GM18907 (cell line): ENCODE data around the gene SERPINI1.
"Not testable (repeated sequence)": the region's sequence is repeated elsewhere in the genome, so short reads cannot be mapped to it uniquely, and the experiment has no call there.

Source experiments
- ATAC-seq: cut with Tn5 transposase; IDR thresholded peaks from one replicate; pipeline ENCODE4 v1.9.1; 2021; ENCODE audit warnings: mild to moderate bottlenecking, moderate library complexity; ENCODE audit not compliant: unreplicated experiment

The SERPINI1 gene

DNA sequence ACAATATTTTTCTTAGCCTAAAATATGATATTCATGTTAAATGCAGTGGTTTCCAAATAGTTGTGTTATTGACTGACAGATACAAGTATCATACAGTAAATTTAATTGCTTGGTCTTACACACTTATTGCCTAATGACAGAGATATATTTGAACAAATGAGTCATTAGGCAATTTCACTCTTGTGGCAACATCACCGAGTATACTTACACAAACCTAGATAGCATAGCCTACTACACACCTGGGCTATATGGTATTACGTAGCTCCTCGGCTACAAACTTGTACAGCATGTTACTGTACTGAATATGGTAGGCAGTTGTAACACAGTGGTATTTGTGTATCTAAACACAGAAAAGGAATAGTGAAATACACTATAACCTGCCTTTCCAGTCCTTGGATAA, 50.3 kb downstream of the SERPINI1 start:
- no peak for ATAC-seq

- ATAC-seq = no peak
Measured at GRCh38 chr3:167787440-167787839, 51.9 kb downstream of the SERPINI1 start.

- ATAC-seq = no peak
Measured at GRCh38 chr3:167798443-167798842, 62.9 kb downstream of the SERPINI1 start.

DNA sequence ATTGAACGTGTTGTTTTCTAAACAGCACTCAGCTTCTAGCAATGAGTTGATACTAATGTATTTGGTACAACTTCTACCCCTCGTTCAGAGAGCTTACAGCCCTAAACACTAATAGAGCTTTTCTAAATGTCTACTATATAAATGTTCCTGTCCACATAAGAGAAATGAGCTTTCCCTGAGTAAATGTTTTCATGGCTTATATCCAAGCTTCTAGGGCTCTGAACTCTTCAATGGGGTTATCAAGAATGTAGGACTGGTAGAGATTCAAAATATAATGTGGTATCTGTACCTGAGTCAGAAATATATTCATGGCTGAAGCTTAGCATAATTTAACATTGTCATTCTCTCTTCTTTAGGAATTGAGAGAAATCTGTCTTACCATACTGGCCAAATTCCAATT, 73.4 kb downstream of the SERPINI1 start:
- ATAC-seq = no peak

DNA sequence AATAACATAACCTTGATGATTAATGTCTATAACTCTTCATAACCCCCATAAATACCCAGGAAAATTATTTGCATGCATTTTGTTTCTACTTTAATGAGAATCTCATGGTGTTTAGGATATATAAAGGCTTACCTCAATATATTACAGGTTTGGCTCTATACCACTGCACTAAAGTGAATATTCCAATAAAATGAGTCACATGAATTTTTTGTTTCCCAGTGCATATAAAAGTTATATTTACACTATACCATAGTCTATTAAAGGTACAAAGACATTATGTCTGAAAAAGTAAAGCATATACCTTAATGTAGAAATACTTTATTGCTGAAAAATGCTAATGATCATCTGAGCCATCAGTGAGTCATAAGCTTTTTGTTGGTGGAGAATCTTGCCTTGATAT, 74.7 kb downstream of the SERPINI1 start:
- ATAC-seq = no peak

GRCh38 chr3:167811031-167811430, 75.5 kb downstream of the SERPINI1 start:
- no peak for ATAC-seq

- no peak for ATAC-seq
Measured at GRCh38 chr3:167813169-167814123, 77.9 kb downstream of the SERPINI1 start.

- ATAC-seq = no peak
Measured at GRCh38 chr3:167814441-167814951, 79.0 kb downstream of the SERPINI1 start.

- ATAC-seq = no peak
Measured at GRCh38 chr3:167816953-167817352, 81.4 kb downstream of the SERPINI1 start.

DNA sequence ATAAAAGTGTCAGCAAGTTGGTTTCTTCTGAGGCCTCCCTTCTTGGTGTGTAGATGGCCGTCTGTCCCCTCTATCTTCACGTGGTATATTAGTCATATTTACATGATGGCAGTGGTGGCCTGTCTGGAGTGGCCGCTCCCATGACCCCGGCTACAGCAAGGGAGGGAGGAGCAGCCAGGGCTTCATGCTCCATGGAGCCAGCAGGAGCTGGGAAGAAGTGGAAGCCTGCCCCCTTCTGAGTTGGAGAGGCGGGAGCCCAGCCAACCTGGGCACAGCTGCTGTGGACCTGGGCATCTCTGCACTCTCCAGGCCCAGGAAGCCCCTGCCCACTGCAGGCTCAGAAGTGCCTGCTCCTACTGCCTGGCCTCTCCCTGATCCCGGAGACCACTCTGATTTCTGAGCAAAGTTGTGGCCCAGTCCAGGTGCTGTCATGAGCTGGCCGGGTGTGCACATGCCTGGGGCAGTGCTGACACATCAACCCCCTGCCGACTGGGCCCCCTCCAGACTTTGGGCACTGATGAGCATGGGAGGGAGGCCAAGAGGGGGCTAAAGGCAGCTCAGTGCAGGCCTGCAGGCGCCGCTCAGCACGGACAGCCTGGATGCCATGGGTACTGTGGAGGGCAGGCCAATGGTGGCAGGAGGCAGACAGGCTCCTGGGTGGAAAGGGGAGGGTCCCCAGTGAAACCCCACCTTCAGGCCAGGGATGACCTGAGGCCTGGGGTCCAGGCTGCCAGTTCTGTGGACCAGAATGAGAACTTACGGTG, 84.8 kb downstream of the SERPINI1 start:
- no peak for ATAC-seq

DNA sequence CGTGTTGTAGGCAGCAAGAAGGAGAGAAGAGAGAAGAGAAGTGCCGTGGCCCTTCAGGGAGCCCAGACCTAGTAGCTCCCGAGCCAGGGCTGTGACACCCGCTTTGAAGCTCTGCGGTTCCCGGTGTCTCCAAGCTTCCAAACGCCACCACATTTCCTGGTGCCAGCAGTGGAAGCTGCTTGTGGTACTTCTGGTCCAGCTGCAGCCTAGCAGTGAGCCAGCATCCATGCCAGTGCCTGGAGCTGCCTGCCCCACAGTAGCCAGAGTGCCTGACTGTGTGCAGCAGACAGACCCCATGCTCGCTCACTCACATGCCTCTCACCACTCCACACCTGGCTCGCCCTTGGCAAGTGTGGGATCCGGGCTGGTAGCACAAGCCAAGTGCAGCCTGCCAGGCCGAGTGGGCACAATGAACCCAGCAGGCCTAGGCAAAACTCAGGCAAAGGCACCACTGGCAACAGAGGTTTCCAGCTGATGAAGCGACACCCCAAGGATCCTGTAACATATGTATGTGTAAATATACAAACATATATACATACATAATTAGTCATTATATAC, 85.8 kb downstream of the SERPINI1 start:
- no peak for ATAC-seq

- no peak for ATAC-seq
Measured at GRCh38 chr3:167823738-167824137, 88.2 kb downstream of the SERPINI1 start.

DNA sequence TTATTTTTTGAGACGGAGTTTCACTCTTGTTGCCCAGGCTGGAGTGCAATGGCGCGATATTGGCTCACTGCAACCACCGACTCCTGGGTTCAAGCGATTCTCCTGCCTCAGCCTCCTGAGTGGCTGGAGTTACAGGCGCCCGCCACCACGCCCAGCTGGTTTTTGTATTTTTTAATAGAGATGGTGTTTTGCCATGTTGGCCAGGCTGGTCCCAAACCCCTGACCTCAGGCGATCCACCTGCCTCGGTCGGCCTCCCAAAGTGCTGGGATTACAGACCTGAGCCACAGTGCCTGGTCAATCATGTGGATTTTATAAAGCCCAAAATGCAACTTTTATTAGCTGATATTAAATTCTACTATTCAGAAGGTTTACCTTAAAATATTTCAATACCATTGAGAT, 92.1 kb downstream of the SERPINI1 start:
- not testable (repeated sequence) for ATAC-seq

DNA sequence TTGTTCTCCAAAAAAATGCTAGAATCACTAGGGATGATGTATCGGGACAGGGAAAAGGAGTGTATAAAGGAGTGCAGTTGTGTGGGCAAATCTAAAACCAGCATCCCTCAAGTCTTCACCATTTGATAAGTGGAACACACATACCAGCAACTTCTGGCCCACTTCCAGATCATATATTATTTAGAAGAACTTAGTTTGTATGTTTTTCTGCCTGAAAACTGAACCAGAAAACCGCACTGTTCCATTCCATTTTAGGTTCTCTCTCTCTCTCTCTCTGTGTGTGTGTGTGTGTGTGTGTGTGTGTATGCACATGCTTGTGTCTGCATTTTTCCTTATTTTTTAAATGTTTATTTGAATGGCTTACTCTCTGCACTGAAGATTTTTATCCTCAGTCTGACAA, 93.5 kb downstream of the SERPINI1 start:
- ATAC-seq = no peak

DNA sequence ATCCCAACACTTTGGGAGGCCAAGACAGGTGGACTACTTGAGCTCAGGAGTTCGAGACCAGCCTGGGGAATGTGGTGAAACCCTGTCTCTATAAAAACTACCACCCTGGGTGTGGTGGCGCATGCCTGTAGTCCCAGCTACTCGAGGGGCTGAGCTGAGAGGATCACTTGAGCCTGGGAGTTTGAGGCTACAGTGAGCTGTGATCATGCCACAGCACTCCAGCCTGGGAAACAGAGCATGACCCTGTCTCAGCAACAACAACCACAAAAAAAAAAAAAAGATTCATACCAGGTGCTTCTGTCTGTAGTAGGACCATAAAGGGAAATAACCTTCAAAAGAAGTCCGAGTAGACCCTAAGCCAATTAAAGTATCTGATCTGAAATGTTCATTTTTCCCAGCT, 94.5 kb downstream of the SERPINI1 start:
- peak; percentile 86 for ATAC-seq

DNA sequence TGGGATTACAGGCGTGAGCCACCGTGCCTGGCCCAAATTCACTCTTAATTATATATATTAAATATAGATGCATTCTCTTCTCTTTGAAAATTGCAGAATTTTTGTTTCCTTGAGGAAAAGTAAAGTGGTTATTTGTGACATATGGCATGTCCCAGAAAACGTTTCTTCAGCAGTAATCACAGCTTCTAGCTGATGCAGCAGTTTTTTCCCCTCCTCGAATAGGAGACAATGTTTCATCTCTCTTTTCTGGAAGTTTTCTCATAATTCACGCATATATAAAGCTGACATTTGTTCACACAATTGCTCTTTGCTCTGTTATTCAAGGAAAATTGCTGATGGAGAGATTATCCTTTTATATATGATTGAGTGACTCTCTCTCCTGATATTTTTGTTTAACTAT, 99.8 kb downstream of the SERPINI1 start:
- ATAC-seq = no peak

GRCh38 chr3:167835953-167836352, 100.4 kb downstream of the SERPINI1 start:
- no peak for ATAC-seq

DNA sequence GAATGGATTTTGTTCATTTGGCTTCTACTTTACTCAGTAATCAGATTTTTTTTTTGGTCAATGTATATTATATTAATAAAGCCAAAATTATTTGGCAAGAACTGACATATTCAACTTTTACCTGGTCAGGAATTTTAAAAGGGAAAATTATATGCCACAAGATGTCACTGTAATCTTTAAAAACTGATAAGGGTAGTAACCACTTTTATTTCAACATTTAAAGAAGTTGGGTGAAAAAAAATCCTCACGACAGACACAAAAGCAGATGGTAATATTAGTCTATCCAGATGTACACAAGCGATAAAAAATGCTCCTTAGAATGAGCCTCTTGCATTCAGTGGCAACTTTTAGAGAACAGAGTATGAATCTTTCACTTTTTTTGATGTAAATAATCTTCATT, 101.9 kb downstream of the SERPINI1 start:
- no peak for ATAC-seq

GRCh38 chr3:167839460-167840134, 104.1 kb downstream of the SERPINI1 start:
- peak; percentile 64 for ATAC-seq

DNA sequence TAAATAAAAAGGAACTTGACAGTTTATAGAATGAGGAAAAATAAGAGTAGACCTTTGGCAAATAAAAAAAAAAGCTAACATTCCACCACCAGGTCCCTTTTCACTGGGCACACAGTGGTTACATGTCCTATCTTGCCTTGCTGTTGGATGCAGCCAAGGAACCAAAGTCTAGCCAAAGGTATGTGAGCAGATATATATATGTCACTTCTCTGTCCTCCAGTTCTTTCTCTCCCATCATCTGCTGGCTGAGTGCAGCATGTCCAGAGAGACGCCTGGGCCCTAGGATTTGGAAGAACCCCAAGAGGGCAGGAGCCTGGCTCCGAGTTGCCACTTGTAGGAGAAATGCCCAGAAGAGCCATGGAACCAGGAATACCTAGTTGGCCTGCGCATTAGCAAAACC, 104.7 kb downstream of the SERPINI1 start:
- ATAC-seq = no peak

- ATAC-seq = peak; percentile 32
Measured at GRCh38 chr3:167843481-167843880, 108.0 kb downstream of the SERPINI1 start.
